Small intestine (tissue), 7 donors: ENCODE data around the gene AHCYL2. TPM values are rescaled to one million over a fixed set of nuclear protein-coding genes. Genes with fewer than 3 reads are reported as not detected.
A peak's percentile ranks its signal among the peaks of the same experiment; 100 is the strongest.

Experiments
- DNase-seq, 2 donors: peaks; one replicate each; pipeline versions ENCODE4 v3.0.0 to v3.0.0-alpha.2; 2013
- FAIRE-seq: peaks from 2 replicates; lab custom pipeline; 2012; peaks lifted over from hg19 to GRCh38; lab: Jason Lieb, UNC
- H3K27ac ChIP-seq, 3 donors: one replicate each; pipeline ENCODE4 v1.5.1; 2013; ENCODE audit warnings: low read length in 2 of 3, mild to moderate bottlenecking in 2 of 3, control low read depth in 1 of 3, inconsistent platforms in 1 of 3, low read depth in 1 of 3, moderate library complexity in 1 of 3
- H3K27me3 ChIP-seq, 3 donors: one replicate each; pipeline ENCODE4 v1.6.1; 2013; ENCODE audit warnings: low read length in 3 of 3, inconsistent platforms in 1 of 3; ENCODE audit not compliant: control insufficient read depth in 3 of 3, insufficient read depth in 3 of 3
- H3K36me3 ChIP-seq, 3 donors: one replicate each; pipeline ENCODE4 v1.6.1; 2013; ENCODE audit warnings: low read length in 3 of 3, inconsistent platforms in 1 of 3, low read depth in 1 of 3, mild to moderate bottlenecking in 1 of 3, moderate library complexity in 1 of 3; ENCODE audit not compliant: control insufficient read depth in 3 of 3, insufficient read depth in 2 of 3
- H3K4me1 ChIP-seq, 3 donors: one replicate each; pipeline ENCODE4 v1.6.1; 2013; ENCODE audit warnings: low read length in 2 of 3, inconsistent platforms in 1 of 3, low read depth in 1 of 3, mild to moderate bottlenecking in 1 of 3, moderate library complexity in 1 of 3; ENCODE audit not compliant: control insufficient read depth in 3 of 3, insufficient read depth in 2 of 3
- H3K4me3 ChIP-seq, 3 donors: one replicate each; pipeline ENCODE4 v1.5.1; 2013; ENCODE audit warnings: low read length in 3 of 3, control low read depth in 1 of 3, inconsistent platforms in 1 of 3, low read depth in 1 of 3, mild to moderate bottlenecking in 1 of 3, moderate library complexity in 1 of 3
- H3K9me3 ChIP-seq, 2 donors: one replicate each; pipeline ENCODE4 v1.6.1; 2013; ENCODE audit warnings: low read depth in 1 of 2, low read length in 1 of 2; ENCODE audit not compliant: control insufficient read depth in 2 of 2, insufficient read depth in 1 of 2
- WGBS, 3 donors: extraction: QIAGEN DNeasy Blood & Tissue Kit; methylation state at CpG; one replicate each; pipeline ENCODE4 v1.1.7; 2013; 5-methylcytosine and 5-hydroxymethylcytosine counted together
- polyA plus RNA-seq, 4 donors: library from polyadenylated mRNA; stranded (reverse) in 3 of 4; unstranded in 1 of 4; fragments of 200-250 nt in 3 of 4; fragments of 120-200 nt in 1 of 4; gene quantifications; one replicate each; pipeline versions ENCODE4 v1.2.1 to v1.2.3, GENCODE V29; 2013
- donor health status: healthy with polysubstance abuse.
- donor health status: control.
- donor health status: control.
- donor health status: Bipolar disorder and iron deficiency.
- donor health status: healthy.

Gene AHCYL2
- polyA plus RNA-seq, 4 donors = 18.2 to 25.4 (median 22.3) TPM

- H3K4me3 ChIP-seq = no peak overlapping the region
- H3K36me3 ChIP-seq = no peaks in the 10 kb centered on the region
- WGBS, 3 donors = 49 to 75% (median 66%) methylated on average over 3 of the region's 3 CpGs
- H3K4me1 ChIP-seq = peaks cover 0 to 13% (median 3%) of the 10 kb centered on the region in 3 donors
- DNase-seq (peak in 1 of 2 donors; percentile 65), FAIRE-seq (no peak)
- no peaks in the 10 kb centered on the region for H3K9me3 ChIP-seq
- no peaks in the 10 kb centered on the region for H3K27me3 ChIP-seq
- peak overlapping the region in 1 of 3 donors; percentile 11 for H3K27ac ChIP-seq
Measured at GRCh38 chr7:129373651-129374428, 149.0 kb downstream of the AHCYL2 start.

DNA sequence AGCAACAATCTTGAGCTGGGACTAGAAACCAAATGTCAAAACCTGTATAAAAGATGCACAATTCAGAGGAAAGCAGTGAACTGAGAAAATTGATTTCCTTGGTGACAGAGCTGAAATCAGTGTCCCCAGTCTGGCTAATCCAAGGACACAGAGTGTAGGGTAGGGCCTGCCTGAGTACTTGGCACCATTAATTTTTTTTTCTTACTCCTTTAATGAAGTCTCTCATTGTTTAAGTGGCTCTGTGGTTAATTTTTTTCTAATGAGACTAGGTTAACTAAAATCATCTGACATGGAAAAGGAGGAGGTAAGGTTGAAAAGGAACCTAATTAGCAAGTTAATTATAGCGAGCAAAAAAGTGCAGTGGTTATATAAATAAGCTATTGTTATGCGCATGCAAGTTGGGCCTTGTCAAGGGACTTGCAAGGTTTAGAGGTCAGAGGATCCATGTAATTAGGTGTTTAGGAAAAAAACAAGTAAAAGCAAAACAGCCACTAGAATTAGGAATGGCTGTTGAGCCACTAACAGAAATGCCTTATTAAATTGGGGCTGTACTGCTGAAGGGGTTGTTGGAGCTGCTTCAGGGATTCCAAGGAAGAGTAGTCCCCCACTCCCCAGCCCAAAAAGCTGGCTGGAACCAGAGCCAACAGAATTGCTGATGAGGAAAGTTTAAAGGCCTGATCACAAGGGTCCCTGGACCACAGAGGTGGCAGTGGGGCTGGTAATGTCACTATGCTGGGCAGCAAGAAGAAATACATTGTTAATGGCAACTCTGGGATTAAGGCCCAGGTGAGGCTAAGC, 150.5 kb downstream of the AHCYL2 start:
- no peaks in the 10 kb centered on the region for H3K27me3 ChIP-seq
- peaks cover 0 to 10% (median 3%) of the 10 kb centered on the region in 3 donors for H3K4me1 ChIP-seq
- H3K9me3 ChIP-seq = no peaks in the 10 kb centered on the region
- 39 to 59% (median 56%) methylated on average over 2 of the region's 2 CpGs for WGBS, 3 donors
- no peak overlapping the region for H3K4me3 ChIP-seq
- H3K36me3 ChIP-seq = no peaks in the 10 kb centered on the region
- FAIRE-seq (no peak), DNase-seq (peak in 1 of 2 donors; percentile 35)
- peak overlapping the region in 1 of 3 donors; percentile 36 for H3K27ac ChIP-seq

GRCh38 chr7:129376076-129376777, 151.4 kb downstream of the AHCYL2 start:
- FAIRE-seq (no peak), DNase-seq (peak; percentile 69 to 71)
- WGBS, 3 donors = 58 to 66% (median 63%) methylated on average over 6 of the region's 6 CpGs

DNA sequence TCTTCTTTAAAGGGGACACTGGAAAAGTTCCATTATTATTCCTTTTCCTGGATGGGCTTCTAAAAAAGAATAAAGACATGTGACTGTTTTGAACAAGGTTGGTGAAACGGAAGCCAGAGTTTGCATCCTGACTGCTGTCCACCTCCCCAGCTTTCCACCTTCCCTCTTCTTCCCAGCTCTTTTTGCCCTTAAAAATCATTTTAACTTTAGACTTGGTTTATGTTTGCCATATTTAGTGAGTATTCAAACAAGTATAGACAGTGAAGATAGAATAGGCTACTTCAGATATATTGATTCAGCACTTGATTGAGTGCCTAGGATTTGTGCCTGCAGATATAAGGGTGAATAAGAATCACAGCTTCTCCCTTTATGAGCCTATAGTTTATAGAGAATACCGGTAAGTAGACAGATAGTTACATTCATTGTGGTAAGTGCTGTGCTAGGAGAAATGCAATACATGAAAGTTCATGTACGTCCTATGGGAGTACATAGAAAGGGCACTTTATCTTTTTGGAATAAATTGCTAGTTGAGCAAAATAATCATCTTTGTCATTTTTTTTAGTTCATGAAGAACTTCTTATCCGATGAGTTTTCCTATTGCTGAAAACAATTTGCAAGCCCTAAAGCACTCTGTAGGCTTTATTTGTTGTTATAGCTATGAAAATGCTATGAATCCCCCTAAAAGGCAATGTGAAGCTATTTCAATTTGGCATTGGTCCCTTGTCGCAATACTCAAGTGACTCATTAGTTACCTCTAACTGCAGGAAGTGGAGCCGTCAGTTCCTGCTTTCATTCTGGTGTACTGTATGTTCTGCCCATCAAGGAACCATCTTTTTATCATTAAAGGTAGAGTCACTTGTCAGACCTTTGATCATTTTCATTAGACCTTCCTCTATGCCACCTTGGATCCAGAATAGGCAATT, 152.2 kb downstream of the AHCYL2 start:
- Histone ChIP-seq H3K9me3 (no peaks in the 10 kb centered on the region), H3K36me3 (peaks cover 0 to 3% (median 2%) of the 10 kb centered on the region in 3 donors), H3K27ac (no peak overlapping the region), H3K4me1 (peaks cover 0 to 3% (median 3%) of the 10 kb centered on the region in 3 donors), H3K27me3 (no peaks in the 10 kb centered on the region), H3K4me3 (no peak overlapping the region)
- peak in 1 of 2 donors; percentile 69 for DNase-seq
- no peak for FAIRE-seq
- WGBS, 3 donors = 54 to 68% (median 61%) methylated on average over 6 of the region's 6 CpGs

More at GRCh38 chr7:129376076-129376777, 151.4 kb downstream of the AHCYL2 start:
- no peak overlapping the region for H3K27ac ChIP-seq
- peaks cover 0 to 3% (median 2%) of the 10 kb centered on the region in 3 donors for H3K36me3 ChIP-seq
- peaks cover 0 to 5% (median 3%) of the 10 kb centered on the region in 3 donors for H3K4me1 ChIP-seq
- no peak overlapping the region for H3K4me3 ChIP-seq
- no peaks in the 10 kb centered on the region for H3K27me3 ChIP-seq
- H3K9me3 ChIP-seq = no peaks in the 10 kb centered on the region

DNA sequence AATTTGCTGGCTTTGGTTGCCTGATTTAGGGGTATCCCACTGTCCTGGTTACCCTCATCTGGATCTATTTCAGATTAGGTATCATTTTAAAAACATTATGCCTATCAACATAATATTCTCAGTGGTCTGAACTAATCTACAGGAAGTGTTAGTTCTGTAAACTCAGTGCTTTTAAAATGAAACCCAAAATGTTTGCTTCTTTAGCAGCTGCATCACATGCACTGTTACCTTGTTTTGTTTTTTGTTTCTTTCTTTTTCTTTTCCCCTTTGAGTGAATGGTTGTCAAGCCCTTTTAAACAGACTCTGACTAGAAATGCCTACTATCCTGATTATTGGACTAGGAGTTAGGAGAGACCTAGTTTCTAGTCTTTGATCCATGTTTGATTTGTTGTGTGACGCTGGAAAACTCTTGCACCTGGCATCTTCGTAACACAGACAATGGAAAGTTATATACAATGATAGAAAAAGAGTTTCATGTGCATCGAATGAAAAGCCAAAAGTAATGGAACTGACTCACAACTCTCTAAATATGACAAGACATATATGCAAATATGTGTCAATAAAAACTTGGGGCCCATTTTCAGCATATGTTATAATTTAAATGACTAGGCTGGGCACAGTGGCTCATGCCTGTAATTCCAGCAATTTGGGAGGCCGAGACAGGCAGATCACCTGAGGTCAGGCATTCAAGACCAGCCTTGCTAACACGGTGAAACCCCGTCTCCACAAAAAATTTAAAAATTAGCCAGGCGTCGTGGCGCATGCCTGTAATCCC, 157.1 kb downstream of the AHCYL2 start:
- FAIRE-seq (no peak), DNase-seq (no peak)
- WGBS, 3 donors = 94 to 96% (median 94%) methylated on average over 9 of the region's 9 CpGs
- no peaks in the 10 kb centered on the region for H3K27me3 ChIP-seq
- peaks cover 0 to 9% (median 4%) of the 10 kb centered on the region in 3 donors for H3K36me3 ChIP-seq
- no peaks in the 10 kb centered on the region for H3K4me1 ChIP-seq
- no peaks in the 10 kb centered on the region for H3K9me3 ChIP-seq
- no peak overlapping the region for H3K27ac ChIP-seq
- H3K4me3 ChIP-seq = no peak overlapping the region

DNA sequence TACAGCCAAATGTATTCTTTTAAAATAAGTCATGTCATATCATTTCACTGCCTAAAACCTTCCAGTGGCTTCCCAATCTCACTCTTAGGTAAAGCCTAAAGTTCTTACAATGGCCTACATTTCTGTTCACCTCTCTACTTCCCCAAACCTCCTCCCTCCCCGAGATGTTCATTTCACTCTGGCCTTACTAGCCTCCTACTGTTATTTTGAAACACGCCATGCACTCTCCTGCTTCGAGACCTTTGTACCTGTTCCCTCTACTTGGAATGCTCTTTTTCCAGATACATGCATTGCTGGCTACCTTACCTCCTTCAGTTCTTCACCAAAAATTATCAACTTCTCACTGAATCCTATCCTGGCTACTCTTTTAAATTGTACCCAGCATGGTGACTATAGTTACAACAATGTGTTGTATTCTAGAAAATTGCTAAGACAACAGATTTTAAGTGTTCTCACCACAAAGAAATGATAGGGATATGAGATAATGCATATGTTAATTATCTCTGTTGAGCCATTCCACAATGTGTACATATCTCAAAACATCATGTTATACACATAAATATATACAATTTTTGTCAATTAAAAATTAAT, 158.8 kb downstream of the AHCYL2 start:
- no peak overlapping the region for H3K4me3 ChIP-seq
- no peaks in the 10 kb centered on the region for H3K9me3 ChIP-seq
- WGBS, 3 donors = 7 to 44% (median 32%) methylated on average over 3 of the region's 3 CpGs
- no peak overlapping the region for H3K27ac ChIP-seq
- H3K27me3 ChIP-seq = no peaks in the 10 kb centered on the region
- FAIRE-seq = no peak
- no peaks in the 10 kb centered on the region for H3K4me1 ChIP-seq
- peaks cover 0 to 9% (median 7%) of the 10 kb centered on the region in 3 donors for H3K36me3 ChIP-seq
- DNase-seq = no peak

DNA sequence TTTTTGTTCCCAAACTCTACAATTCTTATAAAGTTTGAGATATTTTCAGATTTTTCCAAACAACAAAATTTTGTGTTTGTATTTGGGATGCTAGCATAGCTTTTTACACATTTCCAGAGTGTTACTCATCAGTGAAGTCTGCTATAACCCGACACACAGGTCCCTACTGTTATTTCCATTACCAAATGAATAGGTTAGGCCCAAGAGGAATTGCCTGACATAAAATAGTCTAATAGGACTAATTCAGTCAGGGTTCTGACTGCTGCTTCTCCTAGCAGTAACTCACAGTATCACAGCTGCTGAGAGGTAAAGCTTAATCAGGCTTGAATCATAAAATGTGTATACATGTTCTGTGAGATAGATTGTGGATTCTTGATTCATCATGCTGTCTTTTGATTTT, 160.3 kb downstream of the AHCYL2 start:
- no peaks in the 10 kb centered on the region for H3K4me1 ChIP-seq
- WGBS, 3 donors = 79 to 93% (median 84%) methylated on average over 1 of the region's 1 CpG
- H3K27ac ChIP-seq = no peak overlapping the region
- H3K27me3 ChIP-seq = no peaks in the 10 kb centered on the region
- DNase-seq (no peak), FAIRE-seq (no peak)
- no peak overlapping the region for H3K4me3 ChIP-seq
- peaks cover 0 to 12% (median 9%) of the 10 kb centered on the region in 3 donors for H3K36me3 ChIP-seq
- H3K9me3 ChIP-seq = no peaks in the 10 kb centered on the region
